ENCODE results near the gene IGFL2.

- TF ChIP-seq CTCF (conservative IDR thresholded peaks at IDR 0.05; ENCODE audit: low read length) (no peak), EZH2phosphoT487 (IDR thresholded peaks at IDR 0.05; ENCODE audit: borderline replicate concordance) (no peak)
Measured at GRCh38 chr19:46195104-46195503, 47.1 kb downstream of the IGFL2 start.
